ENCODE data around the gene GABRG3.

The GABRG3 gene

GRCh38 chr15:27292641-27293040 is 321.7 kb downstream of the GABRG3 start (continued):
- TF ChIP-seq GLIS2 (tag by site-specific recombination; IDR thresholded peaks at IDR 0.05), result no peak
- no peak for TF ChIP-seq SP2 (tag by site-specific recombination; IDR thresholded peaks at IDR 0.05)

- no peaks in the 10 kb centered on the region for H3K9me3 ChIP-seq (ENCODE audit: control insufficient read depth, insufficient read depth, low read depth, low read length)
- no peak overlapping the region for H3K4me3 ChIP-seq (ENCODE audit: low read depth, low read length)
- ChIA-PET POLR2A (no interaction called here), CTCF (interaction anchor here (0.7 to 0.8 kb wide), 2 partner anchors 65 to 307 kb away, joined by 3 to 4 read pairs; no protein-coding TSS in a partner anchor)
- H3K36me3 ChIP-seq (ENCODE audit: control insufficient read depth in 2 of 2, insufficient read depth in 1 of 2, low read length in 2 of 2), result no peaks in the 10 kb centered on the region
- no peaks in the 10 kb centered on the region for H3K4me1 ChIP-seq (ENCODE audit: control insufficient read depth, insufficient read depth, low read length)
- TF ChIP-seq ZFP37 (tag by site-specific recombination; IDR thresholded peaks at IDR 0.05) (no peak), ZNF16 (tag by site-specific recombination; IDR thresholded peaks at IDR 0.05; ENCODE audit: low read depth) (no peak), ZNF174 (tag by site-specific recombination; IDR thresholded peaks at IDR 0.05) (no peak), ZNF132 (tag by site-specific recombination; IDR thresholded peaks at IDR 0.05; ENCODE audit: borderline replicate concordance) (no peak), MEIS1 (CRISPR knock-in tag; IDR thresholded peaks at IDR 0.05; ENCODE audit: borderline replicate concordance) (no peak), TSHZ1 (tag by site-specific recombination; IDR thresholded peaks at IDR 0.05; ENCODE audit: borderline replicate concordance) (no peak), HOXD13 (CRISPR knock-in tag; IDR thresholded peaks at IDR 0.05; ENCODE audit: borderline replicate concordance) (no peak), ZNF677 (tag by site-specific recombination; IDR thresholded peaks at IDR 0.05) (no peak), ZNF658 (tag by site-specific recombination; IDR thresholded peaks at IDR 0.05) (no peak), ZNF549 (tag by site-specific recombination; IDR thresholded peaks at IDR 0.05) (no peak), ZNF701 (tag by site-specific recombination; IDR thresholded peaks at IDR 0.05) (no peak), ZNF398 (tag by site-specific recombination; IDR thresholded peaks at IDR 0.05) (no peak), ZIC2 (tag by site-specific recombination; IDR thresholded peaks at IDR 0.05) (no peak), ZNF19 (tag by site-specific recombination; IDR thresholded peaks at IDR 0.05; ENCODE audit: low read depth) (no peak), ZNF664 (tag by site-specific recombination; IDR thresholded peaks at IDR 0.05) (no peak)
- TF ChIP-seq, protein P1, sequence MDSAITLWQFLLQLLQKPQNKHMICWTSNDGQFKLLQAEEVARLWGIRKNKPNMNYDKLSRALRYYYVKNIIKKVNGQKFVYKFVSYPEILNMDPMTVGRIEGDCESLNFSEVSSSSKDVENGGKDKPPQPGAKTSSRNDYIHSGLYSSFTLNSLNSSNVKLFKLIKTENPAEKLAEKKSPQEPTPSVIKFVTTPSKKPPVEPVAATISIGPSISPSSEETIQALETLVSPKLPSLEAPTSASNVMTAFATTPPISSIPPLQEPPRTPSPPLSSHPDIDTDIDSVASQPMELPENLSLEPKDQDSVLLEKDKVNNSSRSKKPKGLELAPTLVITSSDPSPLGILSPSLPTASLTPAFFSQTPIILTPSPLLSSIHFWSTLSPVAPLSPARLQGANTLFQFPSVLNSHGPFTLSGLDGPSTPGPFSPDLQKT (IDR thresholded peaks at IDR 0.05; ENCODE audit: borderline replicate concordance, low read depth, low read length), result no peak
- TF ChIP-seq, protein P2, sequence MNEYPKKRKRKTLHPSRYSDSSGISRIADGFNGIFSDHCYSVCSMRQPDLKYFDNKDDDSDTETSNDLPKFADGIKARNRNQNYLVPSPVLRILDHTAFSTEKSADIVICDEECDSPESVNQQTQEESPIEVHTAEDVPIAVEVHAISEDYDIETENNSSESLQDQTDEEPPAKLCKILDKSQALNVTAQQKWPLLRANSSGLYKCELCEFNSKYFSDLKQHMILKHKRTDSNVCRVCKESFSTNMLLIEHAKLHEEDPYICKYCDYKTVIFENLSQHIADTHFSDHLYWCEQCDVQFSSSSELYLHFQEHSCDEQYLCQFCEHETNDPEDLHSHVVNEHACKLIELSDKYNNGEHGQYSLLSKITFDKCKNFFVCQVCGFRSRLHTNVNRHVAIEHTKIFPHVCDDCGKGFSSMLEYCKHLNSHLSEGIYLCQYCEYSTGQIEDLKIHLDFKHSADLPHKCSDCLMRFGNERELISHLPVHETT (tag by site-specific recombination; IDR thresholded peaks at IDR 0.05), result no peak
- TF ChIP-seq, protein P3, sequence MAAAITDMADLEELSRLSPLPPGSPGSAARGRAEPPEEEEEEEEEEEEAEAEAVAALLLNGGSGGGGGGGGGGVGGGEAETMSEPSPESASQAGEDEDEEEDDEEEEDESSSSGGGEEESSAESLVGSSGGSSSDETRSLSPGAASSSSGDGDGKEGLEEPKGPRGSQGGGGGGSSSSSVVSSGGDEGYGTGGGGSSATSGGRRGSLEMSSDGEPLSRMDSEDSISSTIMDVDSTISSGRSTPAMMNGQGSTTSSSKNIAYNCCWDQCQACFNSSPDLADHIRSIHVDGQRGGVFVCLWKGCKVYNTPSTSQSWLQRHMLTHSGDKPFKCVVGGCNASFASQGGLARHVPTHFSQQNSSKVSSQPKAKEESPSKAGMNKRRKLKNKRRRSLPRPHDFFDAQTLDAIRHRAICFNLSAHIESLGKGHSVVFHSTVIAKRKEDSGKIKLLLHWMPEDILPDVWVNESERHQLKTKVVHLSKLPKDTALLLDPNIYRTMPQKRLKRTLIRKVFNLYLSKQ (tag by site-specific recombination; IDR thresholded peaks at IDR 0.05; ENCODE audit: borderline replicate concordance), result no peak
- TF ChIP-seq, protein P4, sequence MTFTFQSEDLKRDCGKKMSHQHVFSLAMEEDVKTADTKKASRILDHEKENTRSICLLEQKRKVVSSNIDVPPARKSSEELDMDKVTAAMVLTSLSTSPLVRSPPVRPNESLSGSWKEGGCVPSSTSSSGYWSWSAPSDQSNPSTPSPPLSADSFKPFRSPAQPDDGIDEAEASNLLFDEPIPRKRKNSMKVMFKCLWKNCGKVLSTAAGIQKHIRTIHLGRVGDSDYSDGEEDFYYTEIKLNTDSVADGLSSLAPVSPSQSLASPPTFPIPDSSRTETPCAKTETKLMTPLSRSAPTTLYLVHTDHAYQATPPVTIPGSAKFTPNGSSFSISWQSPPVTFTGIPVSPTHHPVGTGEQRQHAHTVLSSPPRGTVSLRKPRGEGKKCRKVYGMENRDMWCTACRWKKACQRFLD (tag by site-specific recombination; IDR thresholded peaks at IDR 0.05), result no peak
- H3K27ac ChIP-seq (ENCODE audit: extremely low read depth, low read depth, low read length), result no peak overlapping the region
Observed at GRCh38 chr15:27293607-27294006, 322.6 kb downstream of the GABRG3 start.
